ENCODE results near the gene SCN3A. TPM values are rescaled to one million over a fixed set of nuclear protein-coding genes. Genes with fewer than 3 reads are reported as not detected.

The SCN3A gene
- total RNA-seq, 1 experiment from 2014 or later: 0.38 TPM

DNA sequence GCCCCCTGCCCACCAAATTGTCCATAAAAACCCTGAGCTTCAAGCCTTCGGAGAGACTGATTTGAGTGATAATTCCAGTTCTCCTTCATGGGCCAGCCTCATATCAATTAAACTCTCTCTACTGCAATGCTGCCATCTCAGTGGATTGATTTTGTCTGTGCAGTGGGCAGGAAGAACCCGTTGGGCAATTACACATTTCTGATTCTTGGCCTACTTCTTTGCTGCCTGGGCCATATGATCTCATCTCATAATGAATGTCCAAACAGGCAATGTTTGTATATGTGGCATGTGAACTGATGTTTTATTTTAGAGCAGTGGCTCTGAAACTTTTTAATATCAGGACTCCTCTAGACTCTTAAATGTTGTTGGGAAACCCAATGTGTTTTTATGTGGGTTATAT is 147.3 kb downstream of the SCN3A start:
- DNase-seq (ENCODE audit: low spot score): no peak

DNA sequence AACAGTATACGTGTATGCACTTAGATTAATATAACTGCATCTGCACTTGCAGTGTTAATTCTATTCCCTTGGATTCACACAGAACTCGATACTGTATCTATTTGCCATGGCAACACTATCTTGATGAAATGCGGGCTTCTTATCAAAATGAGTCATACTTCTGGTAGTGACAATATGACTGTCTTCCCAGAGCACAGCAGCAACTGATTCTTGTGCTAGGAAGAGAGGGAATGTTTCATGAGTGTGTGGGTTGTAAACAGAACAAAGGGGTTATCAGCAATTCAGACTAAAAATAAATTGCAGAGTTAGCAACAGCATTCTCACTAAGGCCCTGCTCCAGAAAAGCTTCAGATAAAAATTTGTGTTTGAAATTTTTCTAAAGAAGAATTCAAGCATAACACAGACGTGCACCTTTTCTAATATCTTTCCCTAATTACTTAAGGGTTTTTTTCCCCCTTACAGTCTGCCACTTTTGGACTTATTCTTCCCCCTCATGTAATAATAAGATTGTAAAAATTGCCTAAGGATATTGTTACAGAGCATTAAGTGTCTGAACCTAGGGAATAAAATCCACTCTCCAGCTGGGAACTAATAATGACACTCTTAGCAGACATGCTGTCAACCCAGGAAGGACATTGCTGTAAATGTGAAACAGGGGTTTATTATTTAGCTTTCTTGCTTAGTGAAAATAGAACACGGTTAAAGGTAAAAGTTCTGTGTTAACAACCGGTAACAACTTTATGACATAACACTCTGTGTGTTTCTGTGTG is 148.6 kb downstream of the SCN3A start:
- DNase-seq (ENCODE audit: low spot score): peak; percentile 86

DNA sequence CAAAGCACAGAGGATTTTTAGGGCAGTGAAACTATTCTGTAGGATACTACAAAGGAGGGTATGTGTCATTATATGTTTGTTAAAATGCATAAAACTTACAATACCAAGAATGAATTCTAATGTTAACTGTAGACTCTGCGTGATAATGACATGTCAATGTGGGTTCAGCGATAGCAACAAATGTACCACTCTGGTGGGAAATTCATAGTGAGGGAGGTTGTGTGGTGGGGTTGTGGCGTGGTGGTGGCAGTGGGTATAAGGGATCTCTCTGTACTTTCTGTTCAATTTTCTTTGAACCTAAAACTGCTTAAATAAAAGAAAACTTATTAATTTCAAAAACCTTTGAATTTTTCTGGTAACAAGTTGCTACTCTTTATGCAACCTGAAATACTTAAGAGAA is 149.2 kb downstream of the SCN3A start:
- no peak for DNase-seq (ENCODE audit: low spot score)

DNA sequence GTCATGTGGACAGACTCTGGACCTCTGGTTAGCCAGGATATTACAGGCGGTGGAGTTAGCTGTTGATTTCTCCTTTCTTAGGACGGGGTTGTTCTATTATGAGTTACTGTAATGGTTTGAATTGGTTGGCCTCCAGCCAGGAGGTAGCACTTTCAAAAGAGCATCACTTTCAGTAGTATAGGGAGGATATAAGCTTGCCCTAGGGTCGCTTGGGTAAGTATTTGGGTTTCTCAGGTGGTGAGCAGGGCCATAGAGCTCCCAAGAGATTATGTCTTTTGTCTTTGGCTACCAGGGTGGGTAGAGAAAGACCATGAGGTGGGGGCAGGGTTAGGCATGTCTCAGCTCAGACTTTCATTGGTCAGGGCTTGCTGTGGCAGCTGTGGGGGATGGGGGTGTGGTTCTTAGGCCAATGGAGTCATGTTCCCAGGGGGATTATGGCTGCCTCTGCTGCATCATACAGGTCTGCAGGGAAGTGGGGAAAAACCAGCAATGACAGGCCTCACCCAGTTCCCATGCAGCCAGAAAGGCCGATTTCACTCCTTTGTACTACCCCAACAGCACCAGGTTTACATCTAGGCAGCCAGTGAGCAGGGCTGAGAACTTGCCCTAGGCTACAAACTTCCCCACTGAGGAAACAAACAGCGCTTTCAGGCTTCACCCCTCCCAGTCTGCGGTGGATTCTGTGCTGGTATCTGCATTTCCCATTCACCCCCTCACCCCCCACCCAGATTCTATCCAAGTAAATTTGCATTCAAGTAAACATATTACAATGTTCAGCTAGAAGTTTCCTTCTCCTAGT is 159.1 kb downstream of the SCN3A start:
- DNase-seq (ENCODE audit: low spot score): no peak

Other genes starting within 250 kb of the SCN3A start
- not detected in 2 replicates for gene SLC38A11, start 248.5 kb downstream of the SCN3A start, total RNA-seq (2014; rRNA removed; shearing (Covaris generic))
- 0.17 and 0.19 TPM in 2 replicates for gene SCN2A, start 35.4 kb upstream of the SCN3A start, total RNA-seq (2014; rRNA removed; shearing (Covaris generic))